Panc1 (cell line): ENCODE data around the gene COL23A1. TPM values are rescaled to one million over a fixed set of nuclear protein-coding genes. Genes with fewer than 3 reads are reported as not detected.

Source experiments
- ATAC-seq: fragments of 200-7000 bp; cut with Tn5 transposase; 2 replicates; pipeline ENCODE4 v1.9.1; 2020; ENCODE audit warnings: mild to moderate bottlenecking, moderate library complexity
- BruUV-seq: library from RNA; stranded (reverse); fragments of 400-500 nt; replicated peaks from 2 replicates; lab custom pipeline; 2021; lab: Mats Ljungman, UMichigan
- CTCF ChIA-PET: fragments of 300-600 bp; sonication (Branson Sonifier 250); formaldehyde crosslinking; loops from one replicate; lab custom pipeline; 2022; ENCODE audit warnings: antibody characterized with exemption; lab: Charles Lee
- POLR2A ChIA-PET: fragments of 300-600 bp; sonication (Branson Sonifier 250); formaldehyde crosslinking; loops from one replicate; lab custom pipeline; 2022; ENCODE audit warnings: antibody characterized with exemption; lab: Charles Lee
- DNase-seq: peaks from one replicate; pipeline ENCODE4 v3.0.0-alpha.2; 2010; ENCODE audit warnings: low read depth, low spot score
- H3K27ac ChIP-seq: 2 replicates; pipeline ENCODE4 v1.5.1; 2011; ENCODE audit warnings: mild to moderate bottlenecking, low read length, inconsistent platforms
- H3K27me3 ChIP-seq: fragments of 200-500 bp; sonication (Bioruptor generic); 2 replicates; pipeline ENCODE4 v1.6.0; 2014; ENCODE audit warnings: low read length, inconsistent platforms; ENCODE audit not compliant: control insufficient read depth, insufficient read depth
- H3K36me3 ChIP-seq: fragments of 200-500 bp; sonication (Bioruptor generic); 2 replicates; pipeline ENCODE4 v1.5.1; 2014; ENCODE audit warnings: inconsistent platforms, mild to moderate bottlenecking, low read length, moderate library complexity; ENCODE audit not compliant: control insufficient read depth, insufficient read depth
- H3K4me1 ChIP-seq: 2 replicates; pipeline ENCODE4 v1.5.1; 2011; ENCODE audit warnings: inconsistent platforms, mild to moderate bottlenecking, low read length, moderate library complexity; ENCODE audit not compliant: control insufficient read depth, insufficient read depth
- H3K4me3 ChIP-seq, 2 experiments: 2 replicates each; pipeline ENCODE4 v1.5.1; 2011 to 2012; ENCODE audit warnings: low read depth in 2 of 2, low read length in 2 of 2, mild to moderate bottlenecking in 2 of 2, inconsistent platforms in 1 of 2, moderate library complexity in 1 of 2
- H3K9me3 ChIP-seq: fragments of 200-500 bp; sonication (Bioruptor generic); 2 replicates; pipeline ENCODE4 v1.5.1; 2014; ENCODE audit warnings: low read depth, mild to moderate bottlenecking, inconsistent platforms, low read length, moderate library complexity; ENCODE audit not compliant: control insufficient read depth, insufficient read depth
- POLR2AphosphoS5 ChIP-seq: IDR thresholded peaks from 2 replicates; pipeline ENCODE4 v1.6.1; 2012; ENCODE audit warnings: mild to moderate bottlenecking, low read depth, low read length, moderate library complexity
- SIN3A ChIP-seq: IDR thresholded peaks from 2 replicates; pipeline ENCODE4 v1.6.1; 2012; ENCODE audit warnings: low read depth, mild to moderate bottlenecking, low read length, moderate library complexity, borderline replicate concordance; ENCODE audit not compliant: insufficient read depth
- TCF7L2 ChIP-seq: IDR thresholded peaks from 2 replicates; pipeline ENCODE4 v1.6.1; 2011; ENCODE audit warnings: mild to moderate bottlenecking, low read depth, low read length, inconsistent platforms
- in situ Hi-C: cut with HindIII; loops from 2 replicates; pipeline ENCODE4 v1.10.0; 2016; ENCODE audit warnings: low sequenced_read_pairs, low pct_unique_long_range_greater_than_20kb
- intact Hi-C: fragments of 100-400 bp; cut with micrococcal nuclease; formaldehyde crosslinking; loops from one replicate; pipeline ENCODE4 v1.10.0; 2022; ENCODE audit not compliant: unreplicated experiment
- total RNA-seq: library from RNA; stranded (reverse); gene quantifications from one replicate; pipeline ENCODE4 v1.2.1, GENCODE V29; 2021; ENCODE audit not compliant: unreplicated experiment
- TF ChIP-seq, protein P1 (sequence below): fragments of 450-650 bp; IDR thresholded peaks from 2 replicates; pipeline ENCODE4 v1.5.1; 2017; ENCODE audit warnings: mild to moderate bottlenecking
- TF ChIP-seq, protein P2 (sequence below), 2 experiments: IDR thresholded peaks; 2 replicates each; pipeline ENCODE4 v1.6.1; 2011 to 2012; ENCODE audit warnings: low read depth in 2 of 2, control low read depth in 1 of 2, low read length in 1 of 2, mild to moderate bottlenecking in 1 of 2, moderate library complexity in 1 of 2; ENCODE audit not compliant: insufficient read depth in 1 of 2

COL23A1 gene
- total RNA-seq, 1 experiment from 2014 or later, result 0.05 TPM

DNA sequence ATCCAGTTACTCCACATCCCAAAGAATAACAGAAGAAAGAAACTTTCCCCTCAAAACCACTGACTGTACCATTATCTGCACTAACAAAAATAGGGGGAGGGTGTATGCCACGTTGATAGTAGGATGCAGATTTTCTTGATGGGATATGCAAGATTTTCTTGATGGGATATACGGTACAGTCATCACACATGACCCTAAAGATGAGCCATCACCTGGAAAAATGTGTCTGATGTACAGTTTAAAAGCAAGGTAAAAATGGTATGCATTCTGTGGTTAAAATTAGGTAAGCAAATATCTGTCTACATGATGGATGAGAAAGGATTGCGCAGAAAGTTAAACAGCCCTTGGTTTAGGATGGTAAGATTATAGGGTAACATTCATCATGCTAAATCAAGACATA is 8.6 kb downstream of the COL23A1 start:
- in situ Hi-C loops, result no loop called here

DNA sequence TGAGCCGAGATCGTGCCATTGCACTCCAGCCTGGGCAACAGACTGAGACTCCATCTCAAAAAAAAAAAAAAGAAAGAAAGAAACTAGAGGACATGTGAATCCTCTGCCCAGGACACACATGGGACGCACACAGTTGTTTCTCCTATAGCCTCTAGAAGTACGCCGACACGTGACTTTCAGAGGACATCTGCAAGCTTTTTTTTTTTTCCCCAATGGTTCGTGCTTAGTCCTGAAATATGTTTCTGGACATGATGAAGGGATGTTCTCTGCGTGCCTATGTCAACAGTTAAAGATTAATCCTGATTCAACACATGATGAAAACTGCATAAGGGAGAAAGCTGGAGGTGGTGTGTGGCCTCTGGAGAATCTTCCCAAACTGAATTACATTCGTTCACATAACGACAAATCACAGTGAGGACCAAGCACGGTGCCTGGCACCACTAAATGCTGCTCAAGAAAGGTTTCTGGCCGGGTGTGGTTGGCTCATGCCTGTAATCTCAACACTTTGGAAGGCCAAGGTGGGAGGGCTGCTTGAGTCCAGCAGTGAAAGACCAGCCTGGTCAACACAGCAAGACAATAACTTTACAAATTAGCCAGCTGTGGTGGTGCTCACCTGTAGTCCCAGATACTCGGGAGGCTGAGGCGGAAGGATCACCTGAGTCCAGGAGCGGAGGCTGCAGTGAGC is 9.8 kb downstream of the COL23A1 start:
- ATAC-seq (no peak), DNase-seq (no peak)
- Histone ChIP-seq H3K27me3 (peaks cover 2% of the 10 kb centered on the region), H3K4me1 (no peaks in the 10 kb centered on the region), H3K36me3 (no peaks in the 10 kb centered on the region), H3K9me3 (no peaks in the 10 kb centered on the region), H3K4me3 (no peak overlapping the region), H3K27ac (no peak overlapping the region)
- in situ Hi-C loops (no loop called here), intact Hi-C loops (no loop called here)
- BruUV-seq, result no TSS peak
- CTCF ChIA-PET, result interaction anchor here (0.6 kb wide), 1 partner anchor 98 kb away, joined by 3 read pairs; no protein-coding TSS in a partner anchor
- POLR2A ChIA-PET, result no interaction called here
- no peak for TF ChIP-seq POLR2AphosphoS5
- TF ChIP-seq, protein P1, sequence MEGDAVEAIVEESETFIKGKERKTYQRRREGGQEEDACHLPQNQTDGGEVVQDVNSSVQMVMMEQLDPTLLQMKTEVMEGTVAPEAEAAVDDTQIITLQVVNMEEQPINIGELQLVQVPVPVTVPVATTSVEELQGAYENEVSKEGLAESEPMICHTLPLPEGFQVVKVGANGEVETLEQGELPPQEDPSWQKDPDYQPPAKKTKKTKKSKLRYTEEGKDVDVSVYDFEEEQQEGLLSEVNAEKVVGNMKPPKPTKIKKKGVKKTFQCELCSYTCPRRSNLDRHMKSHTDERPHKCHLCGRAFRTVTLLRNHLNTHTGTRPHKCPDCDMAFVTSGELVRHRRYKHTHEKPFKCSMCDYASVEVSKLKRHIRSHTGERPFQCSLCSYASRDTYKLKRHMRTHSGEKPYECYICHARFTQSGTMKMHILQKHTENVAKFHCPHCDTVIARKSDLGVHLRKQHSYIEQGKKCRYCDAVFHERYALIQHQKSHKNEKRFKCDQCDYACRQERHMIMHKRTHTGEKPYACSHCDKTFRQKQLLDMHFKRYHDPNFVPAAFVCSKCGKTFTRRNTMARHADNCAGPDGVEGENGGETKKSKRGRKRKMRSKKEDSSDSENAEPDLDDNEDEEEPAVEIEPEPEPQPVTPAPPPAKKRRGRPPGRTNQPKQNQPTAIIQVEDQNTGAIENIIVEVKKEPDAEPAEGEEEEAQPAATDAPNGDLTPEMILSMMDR, result no peak
- TF ChIP-seq, protein P2, sequence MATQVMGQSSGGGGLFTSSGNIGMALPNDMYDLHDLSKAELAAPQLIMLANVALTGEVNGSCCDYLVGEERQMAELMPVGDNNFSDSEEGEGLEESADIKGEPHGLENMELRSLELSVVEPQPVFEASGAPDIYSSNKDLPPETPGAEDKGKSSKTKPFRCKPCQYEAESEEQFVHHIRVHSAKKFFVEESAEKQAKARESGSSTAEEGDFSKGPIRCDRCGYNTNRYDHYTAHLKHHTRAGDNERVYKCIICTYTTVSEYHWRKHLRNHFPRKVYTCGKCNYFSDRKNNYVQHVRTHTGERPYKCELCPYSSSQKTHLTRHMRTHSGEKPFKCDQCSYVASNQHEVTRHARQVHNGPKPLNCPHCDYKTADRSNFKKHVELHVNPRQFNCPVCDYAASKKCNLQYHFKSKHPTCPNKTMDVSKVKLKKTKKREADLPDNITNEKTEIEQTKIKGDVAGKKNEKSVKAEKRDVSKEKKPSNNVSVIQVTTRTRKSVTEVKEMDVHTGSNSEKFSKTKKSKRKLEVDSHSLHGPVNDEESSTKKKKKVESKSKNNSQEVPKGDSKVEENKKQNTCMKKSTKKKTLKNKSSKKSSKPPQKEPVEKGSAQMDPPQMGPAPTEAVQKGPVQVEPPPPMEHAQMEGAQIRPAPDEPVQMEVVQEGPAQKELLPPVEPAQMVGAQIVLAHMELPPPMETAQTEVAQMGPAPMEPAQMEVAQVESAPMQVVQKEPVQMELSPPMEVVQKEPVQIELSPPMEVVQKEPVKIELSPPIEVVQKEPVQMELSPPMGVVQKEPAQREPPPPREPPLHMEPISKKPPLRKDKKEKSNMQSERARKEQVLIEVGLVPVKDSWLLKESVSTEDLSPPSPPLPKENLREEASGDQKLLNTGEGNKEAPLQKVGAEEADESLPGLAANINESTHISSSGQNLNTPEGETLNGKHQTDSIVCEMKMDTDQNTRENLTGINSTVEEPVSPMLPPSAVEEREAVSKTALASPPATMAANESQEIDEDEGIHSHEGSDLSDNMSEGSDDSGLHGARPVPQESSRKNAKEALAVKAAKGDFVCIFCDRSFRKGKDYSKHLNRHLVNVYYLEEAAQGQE (IDR thresholded peaks at IDR 0.05; ENCODE audit: insufficient read depth in 1 of 2, low read depth in 2 of 2, low read length in 1 of 2), result no peak
- TF ChIP-seq TCF7L2, result no peak
- no peak for TF ChIP-seq SIN3A

More for the DNA sequence above, 8.6 kb downstream of the COL23A1 start:
- Histone ChIP-seq H3K27me3 (peaks cover 3% of the 10 kb centered on the region), H3K36me3 (no peaks in the 10 kb centered on the region), H3K4me3 (no peak overlapping the region), H3K4me1 (no peaks in the 10 kb centered on the region), H3K27ac (no peak overlapping the region), H3K9me3 (no peaks in the 10 kb centered on the region)
- POLR2A ChIA-PET, result interaction anchor here (0.7 kb wide), 1 partner anchor 106 kb away, joined by 6 read pairs; no protein-coding TSS in a partner anchor
- CTCF ChIA-PET, result no interaction called here
- intact Hi-C loops, result no loop called here
- TF ChIP-seq SIN3A (no peak), POLR2AphosphoS5 (no peak), TCF7L2 (no peak)
- TF ChIP-seq, protein P1, result no peak
- TF ChIP-seq, protein P2 (IDR thresholded peaks at IDR 0.05; ENCODE audit: insufficient read depth in 1 of 2, low read depth in 2 of 2, low read length in 1 of 2), result no peak
- DNase-seq (no peak), ATAC-seq (no peak)
- no TSS peak for BruUV-seq
